CD4-positive, alpha-beta T cell treated with Interleukin-4 for 1 hour (primary cell): ENCODE data around the gene OR2Z1.
A peak's percentile ranks its signal among the peaks of the same experiment; 100 is the strongest.

ENCODE experiments used
- DNase-seq, 2 donors: peaks; one replicate each; pipeline ENCODE4 v3.0.0-alpha.2; 2020 to 2022

The OR2Z1 gene

GRCh38 chr19:8721334-8721733 is at the start of gene OR2Z1:
Gene OR2Z1 (plus strand): TSS chr19:8721634. CDS start chr19:8731029, 9,395 bp downstream.
- DNase-seq = no peak

GRCh38 chr19:8673276-8673891 is 48.0 kb upstream of the OR2Z1 start:
- no peak for DNase-seq

DNA sequence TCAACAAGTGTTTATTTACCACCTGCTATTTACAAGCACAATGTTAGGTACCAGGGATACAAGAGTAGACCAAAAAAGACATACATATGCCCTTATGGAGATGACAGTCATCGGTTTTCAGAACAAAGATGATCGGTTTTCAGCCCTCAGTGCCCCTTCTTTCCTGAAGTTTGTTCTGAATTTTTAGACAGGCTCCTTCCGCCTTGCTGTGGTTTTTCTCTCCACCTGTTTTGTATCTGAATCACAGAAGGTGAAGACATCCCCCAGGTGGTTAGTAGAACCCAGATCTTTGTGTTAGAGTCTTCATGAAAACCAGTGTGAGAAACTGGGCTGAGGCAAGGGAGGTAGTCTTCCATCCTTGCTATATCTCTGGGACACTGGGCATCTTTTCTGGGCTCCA is 46.4 kb upstream of the OR2Z1 start:
- no peak for DNase-seq

- DNase-seq = no peak
These were observed 43.1 kb upstream of the OR2Z1 start for GRCh38 chr19:8678244-8678807.

GRCh38 chr19:8680676-8681344 is 40.6 kb upstream of the OR2Z1 start:
- no peak for DNase-seq

DNA sequence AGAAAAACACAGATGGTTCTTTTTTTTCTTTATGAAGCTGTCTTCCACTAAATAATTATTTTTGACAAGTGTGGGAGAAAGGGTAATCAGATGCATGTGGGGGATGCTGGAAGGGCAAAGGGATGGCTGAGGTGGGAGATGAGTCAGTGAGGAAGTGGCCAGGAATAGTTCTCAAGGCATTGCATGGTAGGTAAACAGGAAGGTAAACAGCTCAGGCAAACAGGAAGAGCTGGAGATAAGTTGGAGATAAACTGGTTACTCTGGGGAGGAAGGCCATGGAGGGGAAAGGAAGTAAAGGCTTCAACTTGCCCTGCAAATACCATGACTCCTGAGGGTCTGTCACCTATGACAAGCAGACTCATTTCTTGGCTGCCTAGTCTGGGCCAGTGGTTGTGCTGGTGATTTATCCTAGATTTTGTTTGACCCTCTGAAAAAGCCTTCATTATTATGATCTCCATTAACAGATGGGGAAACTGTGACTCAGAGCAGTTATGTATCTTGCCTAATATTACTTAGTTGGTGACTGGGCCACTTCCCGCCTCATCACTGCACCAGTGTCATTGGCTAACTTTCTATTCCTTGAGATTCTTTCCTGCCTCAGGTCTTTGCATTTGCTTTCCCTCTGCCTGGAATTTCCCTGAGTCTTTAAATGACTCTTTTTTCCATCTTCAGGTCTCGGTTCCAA is 39.9 kb upstream of the OR2Z1 start:
- no peak for DNase-seq

GRCh38 chr19:8682472-8682871 is 39.0 kb upstream of the OR2Z1 start:
- no peak for DNase-seq

DNA sequence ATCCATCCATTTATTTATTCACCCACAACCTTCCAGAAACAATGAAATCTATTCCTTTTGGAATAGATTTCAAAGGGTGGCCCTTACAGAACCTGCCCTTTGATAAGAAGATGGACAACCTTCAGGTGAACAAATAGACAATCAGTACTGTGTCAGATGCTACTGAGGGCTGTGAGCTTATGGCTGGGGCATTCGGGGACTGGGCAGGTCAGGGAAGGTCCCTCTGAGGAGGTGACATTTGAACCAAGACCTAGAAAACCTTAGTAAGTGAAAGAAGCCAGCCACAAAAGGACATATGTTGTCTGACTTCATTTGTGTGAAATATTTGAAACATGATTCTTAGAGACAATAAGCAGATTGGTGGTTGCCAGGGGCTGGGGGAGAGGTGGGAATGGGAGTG is 38.5 kb upstream of the OR2Z1 start:
- no peak for DNase-seq

DNA sequence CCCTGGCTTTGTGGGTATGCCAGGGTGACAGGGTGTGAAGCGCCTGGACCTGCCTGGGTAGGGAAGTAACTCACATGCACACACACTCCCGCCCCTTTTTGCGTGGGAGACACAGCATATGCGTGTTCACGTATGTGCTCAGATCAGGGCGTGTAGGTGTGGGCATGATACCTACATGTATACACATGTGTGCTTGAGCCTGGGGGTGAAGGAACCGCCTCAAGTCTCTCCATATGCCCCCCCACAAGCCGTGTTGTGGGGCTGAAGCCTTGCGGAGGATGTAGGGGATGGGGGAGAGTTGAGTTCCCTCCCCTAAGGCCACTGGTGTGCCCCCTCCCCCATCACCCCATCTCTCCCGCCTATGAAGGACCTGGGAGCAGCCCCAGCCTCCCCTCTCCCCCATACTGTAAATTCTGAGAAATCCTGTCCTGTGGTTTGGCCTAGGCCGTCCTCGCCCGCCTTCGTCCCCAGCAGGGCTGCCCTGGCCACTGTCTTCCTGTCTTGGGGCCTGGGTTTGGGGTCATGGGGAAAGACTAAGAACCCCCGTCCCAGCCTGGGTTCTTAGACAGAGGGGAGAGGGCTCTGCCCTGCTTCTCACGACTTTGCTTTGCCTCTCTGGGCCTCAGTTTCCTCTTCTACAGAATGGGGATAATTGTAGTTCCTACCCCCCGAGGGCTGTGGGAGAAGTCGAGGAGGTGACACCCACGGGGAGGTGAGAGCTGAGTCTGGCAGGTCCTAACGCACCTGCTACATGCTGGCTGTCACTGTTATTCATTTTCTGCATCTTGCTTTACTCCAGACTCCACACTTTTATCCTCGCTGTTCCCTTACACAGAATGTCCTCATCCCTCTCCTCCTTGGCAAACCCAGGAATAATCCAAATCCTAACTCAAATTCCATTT is 37.2 kb upstream of the OR2Z1 start:
- DNase-seq = no peak

GRCh38 chr19:8686549-8686948 is 34.9 kb upstream of the OR2Z1 start:
- DNase-seq = no peak

- no peak for DNase-seq
These were observed 32.5 kb upstream of the OR2Z1 start for GRCh38 chr19:8688930-8689329.

GRCh38 chr19:8690753-8691539 is 30.5 kb upstream of the OR2Z1 start:
- no peak for DNase-seq

GRCh38 chr19:8695501-8695900 is 25.9 kb upstream of the OR2Z1 start:
- DNase-seq = no peak

- no peak for DNase-seq
These were observed 25.5 kb upstream of the OR2Z1 start for GRCh38 chr19:8695911-8696310.

GRCh38 chr19:8696993-8697392 is 24.4 kb upstream of the OR2Z1 start:
- DNase-seq = no peak

DNA sequence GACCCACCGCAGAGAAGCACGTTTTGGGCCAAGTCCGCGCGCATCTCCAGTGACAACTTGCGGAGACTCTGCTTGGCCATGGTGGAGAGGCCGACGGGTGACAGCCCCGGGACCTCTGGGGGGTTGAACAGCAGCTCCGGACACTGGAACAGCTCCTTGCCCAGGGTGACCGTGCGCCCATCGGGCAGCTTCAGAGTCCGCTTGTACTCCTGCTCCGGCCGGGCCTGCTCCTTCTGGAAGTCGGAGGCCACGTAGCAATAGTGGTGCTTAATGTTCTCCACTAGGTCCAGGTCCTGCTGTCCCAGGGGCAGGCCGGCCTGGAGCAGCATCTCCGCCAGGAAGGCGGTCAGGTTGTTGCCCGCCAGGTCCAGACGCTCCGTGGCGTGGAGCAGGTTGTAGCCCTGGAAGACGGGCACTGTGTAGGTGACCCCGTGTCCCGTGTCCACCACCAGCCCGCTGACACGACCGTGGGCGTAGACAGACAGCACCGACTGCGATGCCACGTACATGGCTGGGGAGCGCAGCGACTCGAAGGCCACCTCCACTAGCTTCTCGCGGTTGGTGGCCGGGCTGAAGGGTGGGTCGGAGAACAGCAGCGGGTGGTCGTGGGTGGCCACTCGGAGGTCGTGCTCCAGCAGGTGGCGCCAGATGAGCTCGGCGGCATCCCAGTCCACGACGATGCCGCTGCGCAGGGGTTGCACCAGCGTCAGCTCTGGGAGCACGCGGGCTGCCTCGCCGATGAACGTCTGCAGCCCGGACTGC is 23.6 kb upstream of the OR2Z1 start:
- DNase-seq = peak in 1 of 2 donors; percentile 5

- DNase-seq = no peak
These were observed 22.9 kb upstream of the OR2Z1 start, which contains the start of gene ACTL9 for GRCh38 chr19:8698433-8699063. Gene ACTL9 (minus strand): TSS chr19:8698795. CDS start chr19:8698701, 94 bp downstream.

DNA sequence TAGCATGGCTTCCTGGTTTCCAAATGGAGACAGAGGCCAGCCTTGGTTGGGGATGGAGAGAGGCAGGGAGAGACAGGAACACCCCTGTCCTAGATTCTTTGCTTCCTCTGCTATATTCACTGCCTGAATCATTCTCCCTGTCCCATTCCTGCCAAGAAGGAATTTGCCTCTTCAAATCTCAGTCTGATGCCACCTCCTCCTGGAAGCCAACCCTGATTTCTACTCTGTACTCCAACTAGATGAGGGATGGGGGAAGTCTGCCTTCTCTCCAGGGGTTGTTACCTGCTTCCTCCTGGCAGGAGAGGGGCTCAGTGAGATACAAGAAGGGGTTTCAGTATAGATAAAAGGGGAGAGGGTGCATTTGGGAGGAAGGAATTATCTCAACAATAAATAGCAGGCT is 21.5 kb upstream of the OR2Z1 start:
- no peak for DNase-seq

- DNase-seq = no peak
These were observed 20.5 kb upstream of the OR2Z1 start for GRCh38 chr19:8700956-8701355.

- peak in 1 of 2 donors; percentile 47 for DNase-seq
These were observed 19.1 kb upstream of the OR2Z1 start for GRCh38 chr19:8702350-8702749.

DNA sequence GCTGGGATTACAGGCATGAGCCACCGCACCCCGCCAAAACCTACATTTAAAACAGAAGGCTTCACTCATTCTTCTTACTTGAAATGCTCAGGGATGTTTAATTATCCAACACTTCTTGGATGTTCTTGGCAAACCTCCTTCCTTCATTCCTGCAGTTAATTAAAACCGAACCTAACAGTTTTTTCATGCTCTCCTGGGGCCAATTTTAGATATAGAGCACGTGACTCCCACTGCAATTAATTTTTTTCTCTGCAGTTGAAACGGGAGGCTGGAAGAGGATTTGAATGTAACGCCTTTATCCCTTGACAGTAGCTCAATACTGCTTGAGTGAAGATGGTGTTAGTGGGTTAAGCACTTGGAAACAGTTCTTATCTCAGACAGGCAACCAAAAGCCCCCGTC is 18.2 kb upstream of the OR2Z1 start:
- DNase-seq = no peak
